IMR-90 (cell line): Measurements from ENCODE around the gene SH3RF1. TPM values are rescaled to one million over a fixed set of nuclear protein-coding genes. Genes with fewer than 3 reads are reported as not detected.

Experiments used
- ATAC-seq: fragments of 200-7000 bp; cut with Tn5 transposase; 2 replicates; pipeline ENCODE4 v1.9.1; 2020; ENCODE audit warnings: low read depth, mild to moderate bottlenecking, moderate library complexity
- BruUV-seq: library from RNA; stranded (reverse); fragments of 400-500 nt; replicated peaks from 2 replicates; lab custom pipeline; 2021; lab: Mats Ljungman, UMichigan
- CTCF ChIA-PET: fragments of 300-600 bp; formaldehyde crosslinking; extraction: SDS; loops from one replicate; lab custom pipeline; 2021; ENCODE audit warnings: antibody characterized with exemption; lab: Yijun Ruan, JAX
- POLR2A ChIA-PET: fragments of 300-600 bp; sonication (Branson Sonifier 250); formaldehyde crosslinking; loops from one replicate; lab custom pipeline; 2022; ENCODE audit warnings: antibody characterized with exemption; ENCODE audit not compliant: unreplicated experiment; lab: Charles Lee
- DNase-seq: peaks from one replicate; pipeline ENCODE4 v3.0.0; 2013
- H2AFZ ChIP-seq: replicated peaks from 2 replicates; pipeline ENCODE3; 2013; ENCODE audit warnings: low read length, mild to moderate bottlenecking; ENCODE audit not compliant: poor library complexity
- H2AK5ac ChIP-seq: 2 replicates; pipeline ENCODE4 v1.6.1; 2013; ENCODE audit warnings: low read depth, low read length, inconsistent platforms
- H2AK9ac ChIP-seq: replicated peaks from 2 replicates; pipeline ENCODE3; 2013; ENCODE audit warnings: mild to moderate bottlenecking, low read depth, low read length, moderate library complexity; ENCODE audit not compliant: poor library complexity
- H2BK120ac ChIP-seq: 2 replicates; pipeline ENCODE4 v1.6.1; 2013; ENCODE audit warnings: low read depth, low read length, inconsistent platforms
- H2BK15ac ChIP-seq: 3 replicates; pipeline ENCODE4 v1.6.1; 2013; ENCODE audit warnings: low read depth, low read length, inconsistent platforms
- H2BK20ac ChIP-seq: 2 replicates; pipeline ENCODE4 v1.6.1; 2013; ENCODE audit warnings: low read depth, mild to moderate bottlenecking, inconsistent platforms, low read length, moderate library complexity
- H2BK5ac ChIP-seq: 2 replicates; pipeline ENCODE4 v1.6.1; 2013; ENCODE audit warnings: mild to moderate bottlenecking, low read depth, low read length, inconsistent platforms; ENCODE audit not compliant: poor library complexity, severe bottlenecking
- H3K14ac ChIP-seq: replicated peaks from 2 replicates; pipeline ENCODE4 v1.6.1; 2013; ENCODE audit warnings: low read depth, low read length, inconsistent platforms
- H3K18ac ChIP-seq: 2 replicates; pipeline ENCODE4 v1.6.1; 2013; ENCODE audit warnings: low read depth, low read length, control low read depth
- H3K23ac ChIP-seq: 2 replicates; pipeline ENCODE4 v1.6.1; 2013; ENCODE audit warnings: low read depth, low read length, inconsistent platforms
- H3K27ac ChIP-seq: 2 replicates; pipeline ENCODE4 v1.5.1; 2013; ENCODE audit warnings: mild to moderate bottlenecking, control low read depth, low read length; ENCODE audit not compliant: insufficient read depth
- H3K27me3 ChIP-seq: 2 replicates; pipeline ENCODE4 v1.6.1; 2013; ENCODE audit warnings: low read length; ENCODE audit not compliant: control insufficient read depth, insufficient read depth
- H3K36me3 ChIP-seq: 2 replicates; pipeline ENCODE4 v1.6.1; 2013; ENCODE audit warnings: low read length, mixed read lengths; ENCODE audit not compliant: control insufficient read depth, insufficient read depth
- H3K4ac ChIP-seq: 2 replicates; pipeline ENCODE4 v1.6.1; 2013; ENCODE audit warnings: low read depth, low read length, inconsistent platforms
- H3K4me1 ChIP-seq: 2 replicates; pipeline ENCODE4 v1.6.1; 2013; ENCODE audit warnings: low read length, mixed read lengths; ENCODE audit not compliant: control insufficient read depth, insufficient read depth
- H3K4me2 ChIP-seq: 2 replicates; pipeline ENCODE4 v1.6.1; 2013; ENCODE audit warnings: low read depth, mild to moderate bottlenecking, control low read depth, low read length, moderate library complexity
- H3K4me3 ChIP-seq: 2 replicates; pipeline ENCODE4 v1.5.1; 2013; ENCODE audit warnings: low read depth, mild to moderate bottlenecking, control low read depth, low read length, moderate library complexity; ENCODE audit not compliant: insufficient read depth
- H3K56ac ChIP-seq: 2 replicates; pipeline ENCODE4 v1.6.1; 2013; ENCODE audit warnings: low read length, inconsistent platforms; ENCODE audit not compliant: insufficient read depth; ENCODE audit errors: extremely low read depth
- H3K79me1 ChIP-seq, 2 experiments: 2 replicates each; pipeline ENCODE4 v1.6.1; 2013; ENCODE audit warnings: low read length in 2 of 2, inconsistent platforms in 1 of 2, low read depth in 1 of 2
- H3K9ac ChIP-seq: 2 replicates; pipeline ENCODE4 v1.6.1; 2013; ENCODE audit warnings: low read depth, low read length, control low read depth
- H3K9me1 ChIP-seq: 2 replicates; pipeline ENCODE4 v1.6.1; 2013; ENCODE audit warnings: low read length, inconsistent platforms; ENCODE audit not compliant: insufficient read depth
- H3K9me3 ChIP-seq: 2 replicates; pipeline ENCODE4 v1.6.1; 2013; ENCODE audit warnings: low read length; ENCODE audit not compliant: control insufficient read depth, insufficient read depth
- H4K20me1 ChIP-seq: 2 replicates; pipeline ENCODE4 v1.6.1; 2013; ENCODE audit warnings: low read length, inconsistent platforms; ENCODE audit not compliant: insufficient read depth
- H4K5ac ChIP-seq: 2 replicates; pipeline ENCODE4 v1.6.1; 2013; ENCODE audit warnings: mild to moderate bottlenecking, low read depth, low read length, control low read depth
- H4K8ac ChIP-seq, 2 experiments: 2 replicates each; pipeline ENCODE4 v1.6.1; 2013; ENCODE audit warnings: low read depth in 2 of 2, low read length in 2 of 2, control low read depth in 1 of 2, inconsistent platforms in 1 of 2
- H4K91ac ChIP-seq: 2 replicates; pipeline ENCODE4 v1.6.1; 2013; ENCODE audit warnings: low read depth, low read length, inconsistent platforms; ENCODE audit not compliant: insufficient read depth
- BHLHE40 ChIP-seq: fragments of 150-350 bp; IDR thresholded peaks from 2 replicates; pipeline ENCODE4 v1.6.1; 2016; ENCODE audit warnings: mild to moderate bottlenecking, low read depth, low read length
- CEBPB ChIP-seq: IDR thresholded peaks from 2 replicates; pipeline ENCODE4 v1.6.1; 2012; ENCODE audit warnings: low read depth, low read length, improper control_type of control experiment
- CHD1 ChIP-seq: IDR thresholded peaks from 2 replicates; pipeline ENCODE4 v1.6.1; 2012; ENCODE audit warnings: low read depth, low read length, improper control_type of control experiment
- CTCF ChIP-seq: conservative IDR thresholded peaks from 2 replicates; pipeline ENCODE4 v1.5.1; 2012; ENCODE audit warnings: mild to moderate bottlenecking, low read depth, low read length, improper control_type of control experiment
- ELK1 ChIP-seq: fragments of 150-350 bp; IDR thresholded peaks from 2 replicates; pipeline ENCODE4 v1.6.1; 2016; ENCODE audit warnings: low read depth, mild to moderate bottlenecking, low read length, moderate library complexity, borderline replicate concordance
- FOS ChIP-seq: fragments of 150-350 bp; IDR thresholded peaks from 2 replicates; pipeline ENCODE4 v1.6.1; 2016; ENCODE audit warnings: low read depth, low read length
- MAZ ChIP-seq: IDR thresholded peaks from 2 replicates; pipeline ENCODE4 v1.6.1; 2012; ENCODE audit warnings: low read depth, mild to moderate bottlenecking, low read length, improper control_type of control experiment, moderate library complexity, borderline replicate concordance
- NFE2L2 ChIP-seq: fragments of 150-350 bp; IDR thresholded peaks from 2 replicates; pipeline ENCODE4 v1.6.1; 2016; ENCODE audit warnings: low read depth, mild to moderate bottlenecking, low read length
- RAD21 ChIP-seq: IDR thresholded peaks from 2 replicates; pipeline ENCODE4 v1.6.1; 2012; ENCODE audit warnings: low read length, improper control_type of control experiment
- RCOR1 ChIP-seq: IDR thresholded peaks from 2 replicates; pipeline ENCODE4 v1.6.1; 2012; ENCODE audit warnings: mild to moderate bottlenecking, low read length, improper control_type of control experiment; ENCODE audit not compliant: insufficient replicate concordance
- SMC3 ChIP-seq: fragments of 150-350 bp; IDR thresholded peaks from 2 replicates; pipeline ENCODE4 v1.6.1; 2016; ENCODE audit warnings: low read depth, mild to moderate bottlenecking, antibody characterized with exemption, low read length, moderate library complexity
- WGBS, 2 experiments: methylation state at CpG; one replicate each; pipeline versions ENCODE4 v1.1.5 to v1.1.7; 2013; ENCODE audit warnings: missing lambda C conversion rate in 2 of 2; ENCODE audit not compliant: insufficient read length in 1 of 2; ENCODE audit errors: extremely low coverage in 2 of 2; 5-methylcytosine and 5-hydroxymethylcytosine counted together
- dilution Hi-C: fragments of 300-500 bp; cut with HindIII; formaldehyde crosslinking; loops from one replicate; pipeline ENCODE4 v1.14.3; 2018; ENCODE audit warnings: low sequenced_read_pairs; ENCODE audit not compliant: unreplicated experiment
- in situ Hi-C: fragments of 300-500 bp; cut with MboI; formaldehyde crosslinking; loops from 3 replicates; pipeline ENCODE4 v1.14.3; 2019; ENCODE audit warnings: low sequenced_read_pairs, inconsistent platforms, mixed read lengths
- intact Hi-C: fragments of 100-400 bp; cut with micrococcal nuclease; formaldehyde crosslinking; loops from 2 replicates; pipeline ENCODE4 v1.10.0; 2022
- polyA plus RNA-seq, 3 experiments: library from polyadenylated mRNA; depleted of rRNA; stranded (reverse); fragments of >200 nt; gene quantifications; 2 replicates each; pipeline ENCODE4 v1.2.3, GENCODE V29; 2012; ENCODE audit warnings: low replicate concordance in 1 of 3
- total RNA-seq: library from RNA; depleted of rRNA; stranded (reverse); fragments of >200 nt; gene quantifications from 2 replicates; pipeline ENCODE4 v1.2.3, GENCODE V29; 2012

The SH3RF1 gene
- total and polyA plus RNA-seq, 2 of the 4 experiments (the other 2 are of a cell fraction): 22.0 to 29.8 TPM

- Histone ChIP-seq H3K79me1 (peaks cover 24 to 68% of the 10 kb centered on the region in 2 experiments), H2BK120ac (no peak overlapping the region), H3K9me1 (peaks cover 10% of the 10 kb centered on the region), H4K5ac (no peak overlapping the region), H3K4ac (no peak overlapping the region), H3K56ac (no peak overlapping the region), H3K9ac (no peak overlapping the region), H2BK5ac (no peak overlapping the region), H2AK9ac (no peak overlapping the region), H3K9me3 (peaks cover 4% of the 10 kb centered on the region), H2AK5ac (no peak overlapping the region), H3K36me3 (peaks cover 5% of the 10 kb centered on the region), H4K20me1 (peaks cover 20% of the 10 kb centered on the region; the same call in 1 of the 2 replicates), H3K27me3 (no peaks in the 10 kb centered on the region), H3K14ac (no peak overlapping the region), H2BK20ac (no peak overlapping the region), H2AFZ (no peak overlapping the region), H2BK15ac (no peak overlapping the region), H3K4me3 (no peak overlapping the region), H3K4me1 (peaks cover 7% of the 10 kb centered on the region), H4K8ac (no peak overlapping the region), H4K91ac (no peak overlapping the region), H3K4me2 (no peak overlapping the region), H3K18ac (no peak overlapping the region), H3K23ac (no peak overlapping the region), H3K27ac (no peak overlapping the region)
- no CpG with 5 or more reads among the region's 4 CpGs for WGBS, 2 experiments
- TF ChIP-seq BHLHE40 (no peak), FOS (no peak), CHD1 (no peak), ELK1 (no peak), MAZ (no peak), NFE2L2 (no peak), CTCF (no peak), RCOR1 (no peak), SMC3 (no peak), CEBPB (no peak), RAD21 (no peak)
- intact Hi-C loops (no loop called here), dilution Hi-C loops (no loop called here), in situ Hi-C loops (no loop called here)
- ChIA-PET POLR2A (no interaction called here), CTCF (no interaction called here)
- DNase-seq (no peak), ATAC-seq (no peak)
- BruUV-seq: no TSS peak
Observed at GRCh38 chr4:169215656-169216055, 55.1 kb downstream of the SH3RF1 start.
